Fibroblast of skin of left quadriceps (primary cell): ENCODE measurements around the gene CTCFL.

ENCODE experiments used
- DNase-seq, 2 experiments: peaks; one replicate each; pipeline ENCODE4 v3.0.0-alpha.2; 2013; ENCODE audit warnings: low read depth in 2 of 2

CTCFL gene

GRCh38 chr20:57465943-57466342, 59.0 kb downstream of the CTCFL start:
- no peak for DNase-seq

GRCh38 chr20:57465486-57465885, 59.5 kb downstream of the CTCFL start:
- DNase-seq = no peak

- no peak for DNase-seq
Observed at GRCh38 chr20:57464642-57465211, 60.2 kb downstream of the CTCFL start.

- no peak for DNase-seq
Observed at GRCh38 chr20:57462781-57463180, 62.2 kb downstream of the CTCFL start.

GRCh38 chr20:57461726-57462125, 63.2 kb downstream of the CTCFL start:
- no peak for DNase-seq

- DNase-seq = no peak
Observed at GRCh38 chr20:57460781-57461465, 64.0 kb downstream of the CTCFL start.

GRCh38 chr20:57459897-57460296, 65.0 kb downstream of the CTCFL start:
- no peak for DNase-seq

- DNase-seq = no peak
Observed at GRCh38 chr20:57459278-57459677, 65.7 kb downstream of the CTCFL start.

- no peak for DNase-seq
Observed at GRCh38 chr20:57458400-57459160, 66.4 kb downstream of the CTCFL start.

GRCh38 chr20:57457243-57458095, 67.5 kb downstream of the CTCFL start:
- no peak for DNase-seq

- DNase-seq = no peak
Observed at GRCh38 chr20:57456116-57456515, 68.8 kb downstream of the CTCFL start.

GRCh38 chr20:57455386-57455785, 69.6 kb downstream of the CTCFL start:
- no peak for DNase-seq

GRCh38 chr20:57451795-57452661, 72.9 kb downstream of the CTCFL start:
- DNase-seq = no peak

- no peak for DNase-seq
Observed at GRCh38 chr20:57451431-57451794, 73.5 kb downstream of the CTCFL start.

- DNase-seq = no peak
Observed at GRCh38 chr20:57450931-57451330, 74.0 kb downstream of the CTCFL start.

- DNase-seq = no peak
Observed at GRCh38 chr20:57450419-57450818, 74.5 kb downstream of the CTCFL start.

- no peak for DNase-seq
Observed at GRCh38 chr20:57449398-57450354, 75.3 kb downstream of the CTCFL start.

GRCh38 chr20:57448764-57449354, 76.1 kb downstream of the CTCFL start:
- DNase-seq = no peak
